ENCODE data around the gene PIGK.

PIGK gene

GRCh38 chr1:77232829-77233228, 13.6 kb upstream of the PIGK start:
- TF ChIP-seq CTCF (IDR thresholded peaks at IDR 0.05): no peak
- H3K4me1 ChIP-seq (ENCODE audit: control insufficient read depth in 1 of 2, insufficient read depth in 1 of 2, low read depth in 1 of 2, low read length in 1 of 2): peaks cover 1 to 2% of the 10 kb centered on the region in 2 experiments
- no peaks in the 10 kb centered on the region for H3K27me3 ChIP-seq
- no peak overlapping the region for H3K4me3 ChIP-seq (ENCODE audit: low read depth in 1 of 2, low read length in 1 of 2)
- H3K27ac ChIP-seq: no peak overlapping the region
- no peaks in the 10 kb centered on the region for H3K9me3 ChIP-seq
- H3K36me3 ChIP-seq: no peaks in the 10 kb centered on the region

GRCh38 chr1:77230051-77230450, 10.8 kb upstream of the PIGK start:
- H3K36me3 ChIP-seq: no peaks in the 10 kb centered on the region
- no peak for TF ChIP-seq CTCF (IDR thresholded peaks at IDR 0.05)

GRCh38 chr1:77228836-77229235, 9.6 kb upstream of the PIGK start:
- Histone ChIP-seq H3K4me3 (ENCODE audit: low read depth in 1 of 2, low read length in 1 of 2) (no peak overlapping the region), H3K27me3 (no peaks in the 10 kb centered on the region), H3K36me3 (no peaks in the 10 kb centered on the region), H3K4me1 (ENCODE audit: control insufficient read depth in 1 of 2, insufficient read depth in 1 of 2, low read depth in 1 of 2, low read length in 1 of 2) (peaks cover 9 to 11% of the 10 kb centered on the region in 2 experiments), H3K9me3 (no peaks in the 10 kb centered on the region), H3K27ac (no peak overlapping the region)
- TF ChIP-seq CTCF (IDR thresholded peaks at IDR 0.05): no peak

More at GRCh38 chr1:77230051-77230450, 10.8 kb upstream of the PIGK start:
- Histone ChIP-seq H3K4me3 (ENCODE audit: low read depth in 1 of 2, low read length in 1 of 2) (no peak overlapping the region), H3K27ac (no peak overlapping the region), H3K27me3 (no peaks in the 10 kb centered on the region), H3K9me3 (no peaks in the 10 kb centered on the region), H3K4me1 (ENCODE audit: control insufficient read depth in 1 of 2, insufficient read depth in 1 of 2, low read depth in 1 of 2, low read length in 1 of 2) (peaks cover 9 to 11% of the 10 kb centered on the region in 2 experiments)

GRCh38 chr1:77227381-77227780, 8.2 kb upstream of the PIGK start:
- TF ChIP-seq CTCF (IDR thresholded peaks at IDR 0.05): no peak
- Histone ChIP-seq H3K36me3 (no peaks in the 10 kb centered on the region), H3K27ac (peak overlapping the region; percentile 52), H3K4me1 (ENCODE audit: control insufficient read depth in 1 of 2, insufficient read depth in 1 of 2, low read depth in 1 of 2, low read length in 1 of 2) (peaks cover 9 to 11% of the 10 kb centered on the region in 2 experiments), H3K9me3 (no peaks in the 10 kb centered on the region), H3K4me3 (ENCODE audit: low read depth in 1 of 2, low read length in 1 of 2) (no peak overlapping the region), H3K27me3 (no peaks in the 10 kb centered on the region)

GRCh38 chr1:77222496-77222895, 3.3 kb upstream of the PIGK start:
- Histone ChIP-seq H3K27me3 (no peaks in the 10 kb centered on the region), H3K27ac (no peak overlapping the region), H3K4me1 (ENCODE audit: control insufficient read depth in 1 of 2, insufficient read depth in 1 of 2, low read depth in 1 of 2, low read length in 1 of 2) (peaks cover 20 to 22% of the 10 kb centered on the region in 2 experiments), H3K4me3 (ENCODE audit: low read depth in 1 of 2, low read length in 1 of 2) (no peak overlapping the region), H3K36me3 (no peaks in the 10 kb centered on the region), H3K9me3 (no peaks in the 10 kb centered on the region)
- no peak for TF ChIP-seq CTCF (IDR thresholded peaks at IDR 0.05)
